Epithelial cell of esophagus (primary cell): ENCODE results near the gene AOPEP.

ENCODE experiments used
- DNase-seq: peaks from one replicate; pipeline ENCODE4 v3.0.0; 2010; ENCODE audit warnings: low read depth
- H3K4me3 ChIP-seq: 2 replicates; pipeline ENCODE4 v1.5.1; 2011; ENCODE audit warnings: mild to moderate bottlenecking, low read length, control low read depth
- CTCF ChIP-seq: IDR thresholded peaks from 2 replicates; pipeline ENCODE4 v1.5.1; 2011; ENCODE audit warnings: low read depth, mild to moderate bottlenecking, low read length, control low read depth, inconsistent platforms; ENCODE audit not compliant: insufficient read depth; ENCODE audit errors: missing control alignments

Gene AOPEP

GRCh38 chr9:95061916-95062595 lies 335.6 kb downstream of the AOPEP start:
- no peak for TF ChIP-seq CTCF
- H3K4me3 ChIP-seq: no peak overlapping the region
- DNase-seq: no peak

- no peak overlapping the region for H3K4me3 ChIP-seq
- TF ChIP-seq CTCF: no peak
- DNase-seq: no peak
Observed at GRCh38 chr9:95062596-95063065, 336.1 kb downstream of the AOPEP start.

- no peak for DNase-seq
- H3K4me3 ChIP-seq: no peak overlapping the region
- no peak for TF ChIP-seq CTCF
Observed at GRCh38 chr9:95063300-95063699, 336.8 kb downstream of the AOPEP start.

- no peak for TF ChIP-seq CTCF
- no peak overlapping the region for H3K4me3 ChIP-seq
- DNase-seq: no peak
Observed at GRCh38 chr9:95065224-95065623, 338.7 kb downstream of the AOPEP start.

GRCh38 chr9:95067057-95067456 lies 340.6 kb downstream of the AOPEP start:
- DNase-seq: no peak
- no peak for TF ChIP-seq CTCF
- H3K4me3 ChIP-seq: no peak overlapping the region

- DNase-seq: peak; percentile 62
- TF ChIP-seq CTCF: no peak
Observed at GRCh38 chr9:95067897-95068296, 341.4 kb downstream of the AOPEP start.

GRCh38 chr9:95070549-95071021 lies 344.1 kb downstream of the AOPEP start:
- no peak for DNase-seq
- H3K4me3 ChIP-seq: no peak overlapping the region
- TF ChIP-seq CTCF: no peak

More at GRCh38 chr9:95067897-95068296, 341.4 kb downstream of the AOPEP start:
- H3K4me3 ChIP-seq: no peak overlapping the region
